Lower leg skin (tissue), 4 donors: ENCODE measurements around the gene FCHSD1. TPM values are rescaled to one million over a fixed set of nuclear protein-coding genes. Genes with fewer than 3 reads are reported as not detected.

Source experiments
- DNase-seq, 2 donors: peaks; one replicate each; pipeline ENCODE4 v3.0.0-alpha.2; 2019; ENCODE audit warnings: low spot score in 2 of 2
- H3K4me3 ChIP-seq: fragments of 200-600 bp; sonication (generic); 2 replicates; pipeline ENCODE4 v1.5.1; 2017; ENCODE audit warnings: mild to moderate bottlenecking, low read depth; ENCODE audit not compliant: poor library complexity, severe bottlenecking
- POLR2A ChIP-seq, 2 donors: fragments of 450-650 bp; IDR thresholded peaks; one replicate each; pipeline ENCODE4 v1.6.1; 2016 to 2017; ENCODE audit warnings: antibody characterized with exemption in 2 of 2, mild to moderate bottlenecking in 1 of 2, moderate library complexity in 1 of 2
- WGBS, 2 donors: methylation state at CpG; one replicate each; pipeline ENCODE4 v1.1.5; 2018; 5-methylcytosine and 5-hydroxymethylcytosine counted together
- intact Hi-C: fragments of 100-400 bp; cut with DNase I; formaldehyde crosslinking; loops from one replicate; pipeline ENCODE4 v1.15.0; 2023; ENCODE audit warnings: low total_unique reads
- total RNA-seq, 4 donors: library from RNA; depleted of rRNA; stranded (reverse); fragments of >200 nt; gene quantifications; one replicate each; pipeline ENCODE4 v1.1.0, GENCODE V29; 2016
- TF ChIP-seq, protein P1 (sequence below), 3 donors: fragments of 450-650 bp; IDR thresholded peaks; one replicate each; pipeline ENCODE4 v1.5.1; 2016; ENCODE audit warnings: antibody characterized with exemption in 3 of 3, mild to moderate bottlenecking in 3 of 3, moderate library complexity in 2 of 3

FCHSD1 gene
- total RNA-seq: 100 to 1,000 TPM in 2 of 4 donors, 10 to 100 TPM in 2; 72.1 to 136 (median 101) TPM

DNA sequence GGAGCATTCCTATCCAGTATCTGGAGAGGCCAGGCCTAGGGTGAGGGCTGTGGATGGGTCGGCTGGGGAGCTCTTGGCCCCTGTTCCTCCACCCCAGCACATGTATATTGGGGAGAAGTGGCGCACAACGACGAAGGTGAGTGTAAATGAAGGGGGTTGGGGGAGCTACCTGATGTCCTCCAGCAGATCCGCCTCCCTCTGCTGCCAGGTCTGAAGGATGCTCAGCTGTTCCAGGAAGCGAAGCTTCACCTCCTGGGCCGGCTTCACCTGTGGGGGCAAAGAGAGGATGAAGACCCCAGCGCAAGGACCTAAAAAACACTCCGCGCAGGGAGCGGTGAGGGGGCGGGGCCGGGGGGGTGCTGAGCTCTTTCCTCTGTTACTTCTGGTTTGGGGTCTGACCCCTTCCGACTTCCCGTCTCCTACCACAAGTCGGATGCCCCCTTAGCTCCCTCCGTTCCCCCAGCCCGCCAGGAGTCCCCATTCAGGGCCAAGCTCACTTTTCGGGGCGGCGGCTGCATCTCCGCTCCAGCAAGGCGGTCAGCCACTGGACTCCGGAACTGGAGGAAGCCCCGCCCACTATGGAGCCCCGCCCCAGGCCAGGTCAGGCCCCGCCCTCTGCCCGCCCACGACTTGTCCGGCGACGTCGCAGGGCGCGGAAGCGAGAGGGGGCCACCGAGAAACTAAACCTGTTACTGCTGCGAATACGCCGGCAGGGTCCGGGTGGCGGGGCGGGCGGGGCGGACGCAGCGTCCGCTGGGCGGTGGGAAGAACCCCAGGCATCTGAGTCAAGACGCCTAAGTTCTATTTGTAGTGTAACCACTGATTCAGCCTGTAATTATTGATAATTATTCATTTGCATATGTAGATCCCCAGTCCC, at the start of gene FCHSD1:
Gene FCHSD1, minus strand, starts transcription at position 568 of the 877 bp plus-strand sequence. Its CDS starts 50 bp downstream, at position 518.
- 8% methylated on average over 37 to 40 of the region's 50 CpGs for WGBS, 2 donors
- peak; percentile 82 to 98 for DNase-seq
- peak within 1 kb of the TSS; percentile 40 for H3K4me3 ChIP-seq
- intact Hi-C loops: no loop called here
- TF ChIP-seq POLR2A (IDR thresholded peaks at IDR 0.05): no peak
- TF ChIP-seq, protein P1, sequence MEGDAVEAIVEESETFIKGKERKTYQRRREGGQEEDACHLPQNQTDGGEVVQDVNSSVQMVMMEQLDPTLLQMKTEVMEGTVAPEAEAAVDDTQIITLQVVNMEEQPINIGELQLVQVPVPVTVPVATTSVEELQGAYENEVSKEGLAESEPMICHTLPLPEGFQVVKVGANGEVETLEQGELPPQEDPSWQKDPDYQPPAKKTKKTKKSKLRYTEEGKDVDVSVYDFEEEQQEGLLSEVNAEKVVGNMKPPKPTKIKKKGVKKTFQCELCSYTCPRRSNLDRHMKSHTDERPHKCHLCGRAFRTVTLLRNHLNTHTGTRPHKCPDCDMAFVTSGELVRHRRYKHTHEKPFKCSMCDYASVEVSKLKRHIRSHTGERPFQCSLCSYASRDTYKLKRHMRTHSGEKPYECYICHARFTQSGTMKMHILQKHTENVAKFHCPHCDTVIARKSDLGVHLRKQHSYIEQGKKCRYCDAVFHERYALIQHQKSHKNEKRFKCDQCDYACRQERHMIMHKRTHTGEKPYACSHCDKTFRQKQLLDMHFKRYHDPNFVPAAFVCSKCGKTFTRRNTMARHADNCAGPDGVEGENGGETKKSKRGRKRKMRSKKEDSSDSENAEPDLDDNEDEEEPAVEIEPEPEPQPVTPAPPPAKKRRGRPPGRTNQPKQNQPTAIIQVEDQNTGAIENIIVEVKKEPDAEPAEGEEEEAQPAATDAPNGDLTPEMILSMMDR (IDR thresholded peaks at IDR 0.05): no peak

DNA sequence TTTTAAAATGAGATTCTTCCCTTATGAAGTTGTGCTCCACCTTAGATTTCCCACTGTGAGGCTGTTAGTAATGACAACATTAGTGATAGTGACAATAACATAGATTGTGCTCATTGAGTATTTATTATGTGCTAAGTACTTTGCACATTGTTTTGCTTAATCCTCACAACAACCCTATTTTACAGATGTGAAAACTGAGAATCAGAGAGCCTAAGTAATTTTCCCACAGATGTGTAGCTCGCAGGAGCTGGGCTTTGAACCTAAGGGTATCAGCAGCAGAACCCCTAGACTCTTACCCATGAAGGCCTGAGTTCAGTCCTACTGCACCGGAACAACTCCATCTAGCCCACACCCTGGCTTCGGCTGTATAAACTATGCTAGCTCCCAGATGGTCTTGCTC, 46.4 kb upstream of the FCHSD1 start:
- intact Hi-C loops: loop anchor here (10.0 kb wide), 1 partner anchor 447 kb away; no protein-coding TSS in a partner anchor
- no peak for TF ChIP-seq POLR2A (IDR thresholded peaks at IDR 0.05)
- TF ChIP-seq, protein P1 (IDR thresholded peaks at IDR 0.05): no peak
- no peak overlapping the region for H3K4me3 ChIP-seq
- 86 to 96% methylated on average over 3 of the region's 3 CpGs for WGBS, 2 donors
- DNase-seq: no peak

DNA sequence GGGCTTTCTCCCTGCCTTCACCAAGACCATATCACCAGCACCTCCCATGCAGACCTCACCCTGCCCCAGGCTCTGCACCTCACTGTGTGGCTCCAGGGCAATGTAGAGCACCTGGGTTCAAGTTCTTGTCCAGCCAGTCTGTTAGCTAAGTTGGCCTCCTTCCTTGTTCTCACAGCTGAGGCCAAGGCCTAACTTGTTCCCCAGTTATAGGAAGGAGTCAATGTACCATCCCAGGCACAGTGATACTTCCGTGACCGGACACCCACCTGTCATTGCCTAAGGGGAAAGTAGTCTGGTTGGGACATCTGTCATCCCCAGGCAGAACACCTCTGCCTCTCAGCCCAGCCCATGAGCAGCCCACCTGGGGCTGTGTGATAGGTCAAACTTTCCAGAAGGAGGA, 45.2 kb upstream of the FCHSD1 start:
- H3K4me3 ChIP-seq: no peak overlapping the region
- DNase-seq: no peak
- intact Hi-C loops: loop anchor here (10.0 kb wide), 1 partner anchor 448 kb away; no protein-coding TSS in a partner anchor
- WGBS, 2 donors: 75 to 87% methylated on average over 2 of the region's 2 CpGs
- TF ChIP-seq POLR2A (IDR thresholded peaks at IDR 0.05): no peak
- TF ChIP-seq, protein P1 (IDR thresholded peaks at IDR 0.05): no peak

DNA sequence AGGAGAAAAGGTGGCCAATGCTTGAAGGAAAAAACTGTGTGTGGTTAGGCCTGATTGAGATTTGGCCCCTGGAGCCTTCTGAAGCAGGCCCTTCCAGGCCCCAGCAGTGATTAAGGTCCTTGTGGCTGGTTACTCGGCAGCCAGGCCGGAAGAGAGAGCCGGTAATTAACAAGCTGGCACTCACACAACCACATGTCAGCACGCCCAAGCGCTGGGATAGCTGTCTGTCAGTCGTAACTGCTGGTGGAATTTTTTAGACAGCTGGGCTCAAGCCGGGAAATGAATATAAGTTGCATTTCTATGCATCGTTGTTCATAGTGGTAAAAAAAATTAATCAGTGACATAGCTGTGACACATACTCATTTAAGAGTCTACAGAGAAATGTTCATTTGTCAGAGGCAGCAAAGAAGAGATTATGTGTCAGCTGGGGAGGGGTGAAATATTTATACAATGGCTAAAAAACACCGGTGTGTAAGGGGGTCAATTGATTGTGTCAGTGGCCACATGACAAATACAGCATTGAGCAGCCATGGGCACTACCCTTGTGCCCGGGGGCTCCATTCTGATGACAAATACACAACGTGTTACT, 44.5 kb upstream of the FCHSD1 start:
- TF ChIP-seq POLR2A (IDR thresholded peaks at IDR 0.05): no peak
- TF ChIP-seq, protein P1 (IDR thresholded peaks at IDR 0.05): no peak
- no peak overlapping the region for H3K4me3 ChIP-seq
- intact Hi-C loops: loop anchor here (10.0 kb wide), 1 partner anchor 449 kb away; no protein-coding TSS in a partner anchor
- DNase-seq: no peak
- WGBS, 2 donors: 42 to 46% methylated on average over 11 of the region's 11 CpGs

DNA sequence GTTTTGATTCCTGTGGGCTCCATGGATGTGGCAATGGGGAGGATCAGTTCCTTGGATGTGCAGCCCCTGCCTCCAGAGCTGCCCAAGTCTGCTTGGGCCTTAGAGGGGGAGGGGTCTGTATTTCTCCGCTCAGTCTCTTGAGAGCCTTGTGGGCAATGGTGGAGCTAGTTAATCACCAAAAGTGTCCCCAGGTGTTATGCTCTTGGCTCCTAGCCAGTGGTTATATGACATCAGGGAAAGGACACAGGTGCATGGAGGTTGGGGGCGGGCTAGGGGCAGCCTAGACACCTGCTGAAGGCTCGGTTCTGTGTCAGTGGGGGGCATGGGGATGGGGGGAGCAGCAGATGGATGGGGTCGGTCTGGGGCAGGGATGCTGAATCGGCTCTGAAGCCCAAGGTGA, 43.3 kb upstream of the FCHSD1 start:
- 86 to 88% methylated on average over 5 of the region's 5 CpGs for WGBS, 2 donors
- TF ChIP-seq, protein P1 (IDR thresholded peaks at IDR 0.05): no peak
- no peak for TF ChIP-seq POLR2A (IDR thresholded peaks at IDR 0.05)
- no peak overlapping the region for H3K4me3 ChIP-seq
- intact Hi-C loops: loop anchor here (5.0 to 10.0 kb wide), 2 partner anchors 263 to 450 kb away; partner anchors contain the start of gene PCDH12
- DNase-seq: no peak
